Esophagus muscularis mucosa (tissue), 4 donors: ENCODE measurements around the gene CCDC9. TPM values are rescaled to one million over a fixed set of nuclear protein-coding genes. Genes with fewer than 3 reads are reported as not detected.

ENCODE experiments used
- DNase-seq: peaks from one replicate; pipeline ENCODE4 v3.0.0-alpha.2; 2017; ENCODE audit errors: extremely low spot score
- H3K27ac ChIP-seq, 4 donors: fragments of 200-600 bp; sonication (generic); replicated peaks in 1 of 4; 1 replicate in 3 of 4; 2 replicates in 1 of 4; pipeline ENCODE4 v1.5.1; 2016 to 2019; ENCODE audit warnings: mild to moderate bottlenecking in 1 of 4
- H3K27me3 ChIP-seq, 4 donors: fragments of 200-600 bp; sonication (generic); one replicate each; pipeline versions ENCODE4 v1.5.1 to v1.6.0; 2016 to 2019
- H3K36me3 ChIP-seq, 4 donors: fragments of 200-600 bp; sonication (generic); one replicate each; pipeline ENCODE4 v1.5.1; 2016 to 2019
- H3K4me1 ChIP-seq, 4 donors: fragments of 200-600 bp; sonication (generic); one replicate each; pipeline ENCODE4 v1.5.1; 2016 to 2019
- H3K4me3 ChIP-seq, 4 donors: fragments of 200-600 bp; sonication (generic); 1 replicate in 2 of 4; 2 replicates in 2 of 4; pipeline ENCODE4 v1.5.1; 2016 to 2019; ENCODE audit warnings: mild to moderate bottlenecking in 4 of 4, moderate library complexity in 1 of 4
- H3K9me3 ChIP-seq, 4 donors: fragments of 200-600 bp; sonication (generic); 1 replicate in 3 of 4; 2 replicates in 1 of 4; pipeline ENCODE4 v1.5.1; 2016 to 2019
- EP300 ChIP-seq: sonication (generic); formaldehyde crosslinking; IDR thresholded peaks from one replicate; pipeline ENCODE4 v1.6.1; 2017; ENCODE audit warnings: antibody characterized with exemption
- POLR2A ChIP-seq: fragments of 450-650 bp; IDR thresholded peaks from one replicate; pipeline ENCODE4 v1.6.1; 2017; ENCODE audit warnings: antibody characterized with exemption, moderate library complexity, mild to moderate bottlenecking, low read depth
- POLR2AphosphoS5 ChIP-seq, 2 donors: sonication (generic); formaldehyde crosslinking; IDR thresholded peaks; one replicate each; pipeline ENCODE4 v1.6.1; 2017; ENCODE audit warnings: antibody characterized with exemption in 2 of 2
- WGBS: methylation state at CpG from one replicate; pipeline ENCODE4 v1.1.5; 2018; 5-methylcytosine and 5-hydroxymethylcytosine counted together
- intact Hi-C: fragments of 100-400 bp; cut with DNase I; formaldehyde crosslinking; loops from one replicate; pipeline ENCODE4 v1.15.1; 2023
- total RNA-seq, 4 donors: library from RNA; depleted of rRNA; stranded (reverse); fragments of >200 nt; gene quantifications; one replicate each; pipeline versions ENCODE4 v1.1.0 to v1.2.1, GENCODE V29; 2016
- TF ChIP-seq, protein P1 (sequence below), 3 experiments: fragments of 200-600 bp in 2 of 3; fragments of 450-650 bp in 1 of 3; sonication (generic) in 2 of 3; IDR thresholded peaks; one replicate each; pipeline ENCODE4 v1.5.1; 2017 to 2019; ENCODE audit warnings: antibody characterized with exemption in 3 of 3, mild to moderate bottlenecking in 2 of 3, moderate library complexity in 1 of 3

CCDC9 gene
- total RNA-seq, 4 donors from 2014 or later, result 22.4 to 30.6 (median 25.5) TPM

DNA sequence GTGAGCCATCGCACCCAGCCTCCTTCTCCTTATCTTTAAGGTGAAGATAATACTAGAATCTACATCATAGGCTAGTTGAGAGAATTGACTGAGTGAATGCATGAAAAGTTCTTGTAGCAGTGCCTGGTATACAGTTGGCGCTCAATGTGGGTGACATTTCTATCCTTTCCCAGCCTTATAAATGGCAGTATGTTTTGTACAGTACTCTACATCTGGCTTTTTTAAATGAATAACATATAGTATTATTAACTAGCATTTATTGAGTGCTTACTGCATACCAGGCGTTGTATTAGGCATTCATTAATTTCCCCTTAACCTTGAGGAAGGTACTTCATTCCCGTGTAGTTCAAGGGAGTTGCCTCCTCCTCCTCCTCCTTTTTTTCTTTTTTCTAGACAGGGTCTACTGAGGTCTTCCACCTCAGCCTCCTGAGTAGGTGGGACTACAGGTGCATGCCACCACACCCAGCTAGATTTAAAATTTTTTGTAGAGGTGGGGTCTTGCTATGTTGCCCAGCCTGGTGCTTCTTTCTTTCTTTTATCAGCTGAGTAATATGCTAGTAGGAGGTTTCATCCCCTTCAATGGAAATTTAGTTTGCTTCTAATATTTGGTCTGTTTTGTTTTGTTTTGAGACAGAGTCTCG lies 56.2 kb downstream of the CCDC9 start:
- WGBS, result 90% methylated on average over 5 of the region's 5 CpGs
- no peak for DNase-seq
- Histone ChIP-seq H3K27ac (no peak overlapping the region), H3K36me3 (no peaks in the 10 kb centered on the region), H3K27me3 (peaks cover 0 to 67% (median 0%) of the 10 kb centered on the region in 4 donors), H3K9me3 (no peaks in the 10 kb centered on the region), H3K4me1 (peaks cover 0 to 10% (median 3%) of the 10 kb centered on the region in 4 donors), H3K4me3 (no peak overlapping the region)
- intact Hi-C loops, result no loop called here
- TF ChIP-seq POLR2AphosphoS5 (IDR thresholded peaks at IDR 0.05), result no peak
- no peak for TF ChIP-seq POLR2A
- TF ChIP-seq, protein P1, sequence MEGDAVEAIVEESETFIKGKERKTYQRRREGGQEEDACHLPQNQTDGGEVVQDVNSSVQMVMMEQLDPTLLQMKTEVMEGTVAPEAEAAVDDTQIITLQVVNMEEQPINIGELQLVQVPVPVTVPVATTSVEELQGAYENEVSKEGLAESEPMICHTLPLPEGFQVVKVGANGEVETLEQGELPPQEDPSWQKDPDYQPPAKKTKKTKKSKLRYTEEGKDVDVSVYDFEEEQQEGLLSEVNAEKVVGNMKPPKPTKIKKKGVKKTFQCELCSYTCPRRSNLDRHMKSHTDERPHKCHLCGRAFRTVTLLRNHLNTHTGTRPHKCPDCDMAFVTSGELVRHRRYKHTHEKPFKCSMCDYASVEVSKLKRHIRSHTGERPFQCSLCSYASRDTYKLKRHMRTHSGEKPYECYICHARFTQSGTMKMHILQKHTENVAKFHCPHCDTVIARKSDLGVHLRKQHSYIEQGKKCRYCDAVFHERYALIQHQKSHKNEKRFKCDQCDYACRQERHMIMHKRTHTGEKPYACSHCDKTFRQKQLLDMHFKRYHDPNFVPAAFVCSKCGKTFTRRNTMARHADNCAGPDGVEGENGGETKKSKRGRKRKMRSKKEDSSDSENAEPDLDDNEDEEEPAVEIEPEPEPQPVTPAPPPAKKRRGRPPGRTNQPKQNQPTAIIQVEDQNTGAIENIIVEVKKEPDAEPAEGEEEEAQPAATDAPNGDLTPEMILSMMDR (IDR thresholded peaks at IDR 0.05), result no peak
- TF ChIP-seq EP300, result no peak

DNA sequence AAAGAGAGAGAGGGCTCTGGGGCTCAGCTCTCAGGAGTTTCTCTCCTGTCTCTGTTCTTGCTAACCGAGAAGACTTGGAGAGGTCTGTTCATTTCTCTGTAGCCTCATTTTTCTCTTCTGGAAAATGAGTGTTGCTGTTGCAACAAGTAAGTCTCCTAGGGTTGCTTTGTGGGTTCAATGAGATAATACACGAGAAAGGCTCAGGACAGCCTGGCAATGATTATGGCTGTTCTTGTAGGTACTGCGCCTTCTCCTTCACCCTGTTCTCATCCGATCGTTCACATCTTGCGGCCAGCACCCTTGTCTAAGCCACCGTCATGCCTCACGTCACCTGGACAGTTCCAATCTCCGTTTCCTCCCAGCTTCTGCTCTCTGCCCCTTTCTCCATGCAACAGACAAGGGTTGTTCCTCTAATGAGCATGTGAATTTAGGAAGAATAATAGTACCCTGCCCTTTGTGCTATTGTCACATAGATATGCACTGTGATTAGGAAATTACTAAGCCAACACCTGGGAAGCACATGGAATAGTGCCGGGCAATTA lies 57.5 kb downstream of the CCDC9 start:
- intact Hi-C loops, result no loop called here

DNA sequence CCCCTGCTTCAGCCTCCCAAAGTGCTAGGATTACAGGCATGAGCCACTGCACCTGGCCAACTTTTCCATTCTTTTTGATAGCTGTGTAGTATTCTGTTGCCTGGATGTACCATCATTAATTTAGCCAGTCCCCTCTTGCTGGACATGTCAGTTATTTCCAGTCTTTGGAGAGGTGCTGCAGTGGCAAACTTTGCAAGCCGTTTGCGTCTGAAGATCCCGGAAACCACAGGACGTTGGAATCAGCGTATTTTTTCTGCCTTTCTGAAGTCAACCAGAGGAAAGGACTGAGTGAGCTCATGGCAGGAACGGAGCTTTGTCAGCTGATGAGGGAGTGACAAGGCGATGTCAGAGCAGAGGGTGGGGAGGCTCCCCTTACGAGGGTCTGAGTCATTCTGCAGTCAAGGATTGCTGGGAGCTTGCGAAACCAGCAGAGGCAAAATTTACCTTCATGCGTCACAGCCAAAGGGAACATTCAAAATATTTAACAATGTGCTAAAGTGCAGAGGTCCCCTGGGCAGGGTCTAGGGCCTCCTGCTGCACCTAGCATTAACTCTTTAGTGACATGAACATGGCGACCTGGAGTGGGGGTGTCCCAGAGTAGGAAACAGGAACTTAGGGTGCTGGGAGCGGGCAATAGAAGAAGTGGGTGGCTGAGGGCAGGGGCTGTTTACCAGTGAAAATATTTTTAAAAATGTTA lies 58.9 kb downstream of the CCDC9 start:
- Histone ChIP-seq H3K9me3 (no peaks in the 10 kb centered on the region), H3K36me3 (no peaks in the 10 kb centered on the region), H3K27me3 (peaks cover 0 to 76% (median 4%) of the 10 kb centered on the region in 4 donors), H3K4me1 (no peaks in the 10 kb centered on the region), H3K27ac (peak overlapping the region in 2 of 4 donors; percentile 27 to 30), H3K4me3 (no peak overlapping the region)
- DNase-seq, result no peak
- TF ChIP-seq POLR2AphosphoS5 (IDR thresholded peaks at IDR 0.05) (peak; percentile 49 to 55), POLR2A (no peak), EP300 (peak; percentile 14)
- TF ChIP-seq, protein P1 (IDR thresholded peaks at IDR 0.05), result no peak
- WGBS, result 40% methylated on average over 12 of the region's 12 CpGs
- intact Hi-C loops, result no loop called here

More for the DNA sequence above, 57.5 kb downstream of the CCDC9 start:
- WGBS, result 80% methylated on average over 10 of the region's 10 CpGs
- Histone ChIP-seq H3K27me3 (peaks cover 0 to 76% (median 0%) of the 10 kb centered on the region in 4 donors), H3K4me3 (no peak overlapping the region), H3K27ac (peak overlapping the region in 1 of 4 donors; percentile 20), H3K9me3 (no peaks in the 10 kb centered on the region), H3K36me3 (no peaks in the 10 kb centered on the region), H3K4me1 (peaks cover 0 to 7% (median 2%) of the 10 kb centered on the region in 4 donors)
- TF ChIP-seq EP300, result no peak
- TF ChIP-seq POLR2AphosphoS5 (IDR thresholded peaks at IDR 0.05), result no peak
- no peak for DNase-seq

DNA sequence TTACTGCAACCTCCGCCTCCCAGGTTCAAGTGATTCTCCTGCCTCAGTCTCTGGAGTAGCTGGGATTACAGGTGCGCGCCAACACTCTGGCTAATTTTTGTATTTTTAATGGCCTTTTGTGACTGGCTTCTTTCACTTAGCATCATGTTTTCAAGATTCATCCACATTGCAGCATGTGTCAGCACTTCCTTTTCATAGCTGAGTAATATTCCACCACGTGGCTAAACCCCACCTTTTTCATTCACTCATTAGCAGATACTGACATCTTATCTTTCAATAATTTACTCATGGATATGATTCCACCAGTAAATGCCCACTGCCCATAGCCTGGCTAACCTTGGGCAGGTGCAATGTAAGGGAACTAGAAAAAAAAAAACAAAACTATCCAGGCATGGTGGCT lies 60.2 kb downstream of the CCDC9 start:
- no peak overlapping the region for H3K4me3 ChIP-seq
- H3K9me3 ChIP-seq, result no peaks in the 10 kb centered on the region
- peaks cover 0 to 75% (median 6%) of the 10 kb centered on the region in 4 donors for H3K27me3 ChIP-seq
- TF ChIP-seq POLR2A (no peak), POLR2AphosphoS5 (IDR thresholded peaks at IDR 0.05) (no peak), EP300 (no peak)
- TF ChIP-seq, protein P1 (IDR thresholded peaks at IDR 0.05), result no peak
- no peaks in the 10 kb centered on the region for H3K36me3 ChIP-seq
- no peaks in the 10 kb centered on the region for H3K4me1 ChIP-seq
- no peak overlapping the region for H3K27ac ChIP-seq
- intact Hi-C loops, result no loop called here
- DNase-seq, result no peak
- WGBS, result 88% methylated on average over 4 of the region's 4 CpGs
